ENCODE measurements around the gene CDC73.

The CDC73 gene

DNA sequence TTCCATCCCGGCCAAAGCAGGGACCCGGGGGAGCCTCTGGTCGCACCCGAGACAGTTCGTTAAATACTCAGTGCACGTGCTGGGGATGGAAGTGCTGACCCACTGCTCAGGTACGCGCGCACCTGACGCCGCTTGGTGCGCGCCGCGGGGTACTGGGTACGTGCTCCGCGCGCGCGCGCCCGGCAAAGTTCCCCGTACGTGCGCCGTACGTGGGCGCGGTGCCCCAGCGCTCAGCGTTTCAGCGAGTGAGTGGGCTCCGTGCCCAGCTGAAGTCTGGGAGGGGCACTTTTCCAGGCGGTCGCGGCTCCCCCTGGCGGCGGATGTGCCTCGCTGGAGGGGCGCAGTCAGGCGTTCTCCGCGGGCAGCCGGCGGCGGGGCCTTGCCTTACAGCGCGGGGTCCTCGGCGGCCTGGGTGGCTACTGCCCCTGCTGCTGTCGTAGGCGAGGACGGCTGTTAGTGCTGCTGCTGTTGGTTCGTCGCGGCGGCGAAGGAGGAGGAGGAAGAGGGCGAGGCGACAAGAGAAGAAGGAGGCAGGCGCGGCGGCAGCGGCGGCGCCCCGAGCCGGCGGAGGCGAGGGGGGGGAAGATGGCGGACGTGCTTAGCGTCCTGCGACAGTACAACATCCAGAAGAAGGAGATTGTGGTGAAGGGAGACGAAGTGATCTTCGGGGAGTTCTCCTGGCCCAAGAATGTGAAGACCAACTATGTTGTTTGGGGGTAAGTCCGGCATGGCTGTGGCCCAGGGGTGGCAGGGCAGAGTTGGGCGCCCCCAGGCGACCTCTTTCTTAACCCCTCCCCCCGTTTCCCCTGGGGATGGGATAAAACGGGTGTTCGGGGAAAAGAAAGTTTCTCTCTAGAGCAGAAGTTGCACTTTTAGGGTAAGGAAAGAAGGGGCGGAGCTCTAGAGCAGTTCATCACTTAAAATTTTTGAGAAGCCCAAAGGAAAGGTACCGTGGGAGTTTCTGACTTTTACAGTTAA is at the start of gene CDC73:
Gene CDC73 (plus strand): TSS at position 416 of the 978 bp plus-strand sequence. CDS start 170 bp downstream, at position 586.
- DNase-seq: peak; percentile 97

DNA sequence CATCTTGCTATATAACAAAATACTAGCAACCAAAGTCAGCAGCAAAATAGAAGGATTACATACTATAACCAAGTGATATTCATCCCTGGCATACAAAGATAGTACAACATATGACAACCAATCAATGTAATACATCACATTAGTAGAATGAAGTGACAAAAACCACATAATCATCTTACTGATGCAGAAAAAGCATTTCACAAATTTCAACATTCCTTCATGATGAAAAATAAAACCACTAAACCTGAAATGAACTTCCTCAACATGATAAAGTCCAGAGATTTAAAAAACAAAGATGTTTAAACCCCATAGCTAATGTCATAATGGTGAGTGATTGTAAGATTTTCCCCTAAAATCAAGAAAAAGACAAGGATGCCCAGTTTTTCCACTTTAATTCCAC is 43.8 kb upstream of the CDC73 start:
- no peak for DNase-seq

DNA sequence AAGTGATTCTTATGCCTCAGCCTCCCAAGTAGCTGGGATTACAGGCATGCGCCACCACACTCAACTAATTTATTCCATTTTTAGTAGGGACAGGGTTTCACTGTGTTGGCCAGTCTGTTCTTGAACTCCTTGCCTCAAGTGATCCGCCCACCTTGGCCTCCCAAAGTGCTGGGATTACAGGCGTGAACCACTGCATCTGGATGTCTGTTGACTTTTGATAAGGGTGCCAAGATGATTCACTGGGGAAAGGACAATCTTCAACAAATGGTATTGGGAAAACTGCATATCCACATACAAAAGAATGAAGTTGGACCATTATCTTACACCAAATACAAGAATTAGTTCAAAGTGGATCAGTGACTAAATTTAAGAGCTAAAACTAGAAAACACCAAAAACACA is 42.6 kb upstream of the CDC73 start:
- no peak for DNase-seq

DNA sequence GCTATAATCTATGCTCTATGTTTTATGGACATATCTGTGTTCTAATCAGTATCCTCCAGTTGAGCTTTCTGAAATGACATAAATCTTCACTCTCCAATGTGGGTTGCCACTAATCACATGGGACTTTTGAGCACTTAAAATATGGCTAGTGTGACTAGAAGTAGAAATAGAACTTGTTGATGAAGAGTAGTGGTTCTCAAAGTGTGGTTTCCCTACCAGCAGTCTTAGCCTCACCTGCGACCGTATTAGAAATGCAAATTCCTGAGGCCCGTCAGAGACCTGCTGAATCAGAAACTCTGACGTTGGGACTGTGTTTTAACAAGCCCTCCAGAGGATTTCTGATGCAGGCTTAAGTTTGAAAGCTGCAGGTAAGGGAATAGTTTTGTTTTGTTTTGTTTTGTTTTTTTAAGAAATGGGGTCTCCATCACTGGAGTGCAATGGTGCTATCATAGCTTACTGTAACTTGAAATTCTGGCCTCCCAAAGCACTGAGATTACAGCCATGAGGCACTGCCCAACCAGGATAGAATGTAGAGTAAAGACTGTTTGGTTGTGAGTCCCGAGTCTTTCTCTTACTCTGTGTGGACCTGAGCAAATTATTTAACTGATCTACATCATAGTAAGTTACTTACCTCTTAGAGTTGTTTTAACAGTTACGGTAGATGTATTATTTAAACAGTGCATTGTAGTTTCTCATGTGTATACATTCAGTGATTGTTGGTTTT is 38.3 kb upstream of the CDC73 start:
- DNase-seq: no peak

DNA sequence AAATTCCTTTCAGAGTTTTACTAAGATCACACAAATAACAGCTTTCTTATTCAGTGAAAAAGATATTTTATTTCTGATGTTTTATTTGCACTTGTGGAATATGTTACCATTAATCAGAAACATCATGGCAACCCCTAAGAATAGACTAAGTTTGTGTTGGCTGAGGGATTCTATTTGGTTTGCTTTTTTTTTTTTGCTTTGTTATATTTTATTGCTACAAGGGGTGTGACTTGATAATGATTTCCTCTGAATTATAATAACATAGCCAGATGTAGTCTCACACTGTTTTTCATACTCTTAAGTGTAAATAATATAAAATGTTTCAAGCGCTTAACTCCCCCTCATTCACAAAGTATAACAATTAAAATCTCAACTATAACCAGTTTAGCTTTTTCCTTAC is 36.6 kb upstream of the CDC73 start:
- DNase-seq: no peak

DNA sequence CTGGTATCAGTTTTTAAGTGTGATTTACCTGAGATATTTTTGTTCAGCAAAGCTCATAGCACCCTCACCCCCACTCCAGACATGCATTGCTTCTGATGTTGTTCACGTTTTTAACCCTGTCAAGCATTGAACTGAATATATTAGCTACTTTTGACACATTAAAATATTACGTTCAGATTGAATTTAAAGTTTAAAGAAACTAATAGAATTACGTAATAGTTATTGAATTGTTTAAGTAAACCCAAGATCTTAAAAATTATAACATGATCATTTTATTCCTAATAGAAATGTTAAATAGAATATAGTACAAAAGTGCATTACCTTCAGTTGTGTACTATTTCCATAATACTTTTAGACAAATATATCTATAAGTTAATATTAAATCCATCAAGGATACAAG is 35.5 kb upstream of the CDC73 start:
- no peak for DNase-seq

DNA sequence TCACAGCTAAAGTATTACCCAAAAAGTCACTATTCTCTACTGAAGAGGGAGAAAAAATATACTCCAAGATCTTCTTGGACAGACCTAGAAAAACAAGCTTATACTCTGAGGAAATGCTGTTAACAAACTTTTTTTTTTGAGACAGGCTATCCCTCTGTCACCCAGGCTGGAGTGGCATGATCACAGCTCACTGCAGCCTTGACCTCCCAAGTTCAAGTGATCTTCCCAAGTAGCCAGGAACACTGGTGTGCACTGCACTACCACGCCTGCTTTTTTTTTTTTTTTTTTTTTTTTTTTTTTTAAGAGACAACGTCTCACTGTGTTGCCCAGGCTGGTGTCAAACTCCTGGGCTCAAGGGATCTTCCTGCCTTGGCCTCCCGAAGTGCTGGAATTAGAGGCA is 33.9 kb upstream of the CDC73 start:
- DNase-seq: no peak

DNA sequence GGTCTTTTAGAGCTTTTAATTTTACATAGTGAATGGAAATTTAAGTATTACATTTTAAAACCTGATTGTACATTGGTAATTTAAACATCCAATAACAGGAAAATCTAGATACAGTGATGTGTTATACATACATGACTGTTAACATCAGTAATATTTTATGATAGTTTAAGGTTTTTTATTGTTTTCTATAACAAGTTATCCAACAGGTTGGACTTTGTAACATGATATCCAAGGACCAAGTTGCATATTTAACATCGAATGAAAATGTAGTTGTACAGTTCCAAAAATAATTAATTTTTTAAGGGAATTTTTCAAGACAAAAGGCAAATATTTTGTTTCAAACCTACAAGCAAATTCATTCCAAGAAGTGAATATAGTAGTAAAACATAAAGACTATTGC is 31.0 kb upstream of the CDC73 start:
- no peak for DNase-seq

DNA sequence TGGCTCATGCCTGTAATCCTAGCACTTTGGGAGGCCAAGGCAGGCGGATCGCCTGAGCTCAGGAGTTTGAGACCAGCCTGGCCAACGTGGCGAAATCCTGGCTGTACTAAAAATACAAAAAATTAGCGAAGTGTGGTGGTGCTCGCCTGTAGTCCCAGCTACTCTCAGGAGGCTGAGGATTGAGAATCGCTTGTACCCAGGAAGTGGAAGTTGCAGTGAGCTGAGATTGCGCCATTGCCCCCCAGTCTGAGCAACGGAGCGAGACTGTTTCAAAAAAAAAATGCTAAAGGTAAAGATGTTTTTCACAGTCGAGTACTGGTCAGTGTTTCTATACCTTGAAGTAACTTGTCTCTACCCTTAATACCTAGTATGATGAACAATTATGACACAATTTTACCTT is 27.7 kb upstream of the CDC73 start:
- no peak for DNase-seq

DNA sequence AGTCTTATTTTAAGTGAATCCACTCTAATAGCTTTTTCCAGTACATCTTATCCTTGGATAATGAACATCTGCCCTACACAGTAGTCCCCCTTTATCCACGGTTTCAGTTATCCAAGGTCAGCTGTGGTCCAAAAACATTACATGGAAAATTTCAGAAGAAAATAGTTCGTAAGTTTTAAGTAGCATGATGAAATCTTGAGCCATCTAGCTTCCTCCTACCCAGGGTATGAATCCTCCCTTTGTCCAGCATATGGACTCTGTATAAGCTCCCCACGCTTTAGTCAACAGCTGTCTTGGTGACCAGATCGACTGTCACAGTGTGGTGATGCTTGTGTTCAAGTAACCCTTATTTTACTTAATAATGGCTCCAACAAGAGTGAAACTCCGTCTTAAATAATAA is 19.2 kb upstream of the CDC73 start:
- DNase-seq: no peak

DNA sequence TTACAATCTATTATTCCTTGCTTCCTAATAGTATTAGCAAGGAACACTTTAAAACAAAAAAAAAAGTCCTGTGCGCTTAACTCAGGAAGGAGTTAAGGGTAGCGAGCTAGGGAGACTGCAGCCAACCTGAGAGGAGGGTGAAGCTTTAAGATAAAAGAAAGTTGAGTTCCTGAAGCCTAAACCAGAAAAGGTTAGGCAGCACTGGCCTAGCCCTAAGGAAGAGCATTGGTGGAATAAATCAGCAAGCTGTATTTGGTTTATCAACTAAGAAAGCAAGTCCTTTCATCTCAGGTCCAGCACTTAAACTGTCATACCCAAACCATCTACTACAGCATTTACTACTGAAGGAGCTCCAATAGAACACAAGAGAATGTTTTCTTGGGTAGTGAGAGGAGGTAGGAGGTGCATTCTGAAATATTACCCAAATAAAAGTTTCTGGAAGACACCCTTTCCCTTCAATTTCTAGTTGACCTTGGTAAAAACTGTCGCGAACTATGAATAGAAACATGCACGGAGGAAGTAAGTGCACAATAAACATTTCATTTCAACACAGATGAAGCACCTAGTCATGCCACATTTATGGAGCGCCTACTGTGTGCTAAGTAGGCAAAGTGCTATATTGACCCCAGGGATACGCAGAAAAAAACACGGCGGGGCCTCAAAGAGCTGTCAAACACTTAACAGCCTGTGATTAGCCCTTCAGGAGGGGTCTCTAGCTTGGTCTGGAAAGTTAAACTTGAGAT is 17.9 kb upstream of the CDC73 start:
- no peak for DNase-seq

DNA sequence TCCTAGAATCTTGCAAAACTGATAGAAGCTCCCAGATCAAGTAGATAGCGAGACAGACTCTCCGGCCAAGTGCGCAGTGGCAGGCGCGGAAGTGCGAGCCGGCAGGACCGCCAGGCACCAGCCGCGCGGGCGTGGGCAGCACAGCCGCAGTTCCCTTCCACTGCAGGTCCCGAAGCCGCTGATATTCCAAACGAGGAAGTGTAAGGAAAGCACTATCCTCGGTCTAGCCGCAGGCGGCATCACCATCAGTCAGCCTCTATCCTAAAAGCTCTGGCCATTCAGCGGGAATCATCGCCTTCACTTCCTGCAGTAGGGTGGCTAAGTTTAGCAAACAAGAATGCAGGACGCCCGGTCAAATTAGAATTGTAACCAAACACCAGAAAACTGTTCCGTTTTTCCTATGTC is 17.3 kb upstream of the CDC73 start:
- peak; percentile 49 for DNase-seq

DNA sequence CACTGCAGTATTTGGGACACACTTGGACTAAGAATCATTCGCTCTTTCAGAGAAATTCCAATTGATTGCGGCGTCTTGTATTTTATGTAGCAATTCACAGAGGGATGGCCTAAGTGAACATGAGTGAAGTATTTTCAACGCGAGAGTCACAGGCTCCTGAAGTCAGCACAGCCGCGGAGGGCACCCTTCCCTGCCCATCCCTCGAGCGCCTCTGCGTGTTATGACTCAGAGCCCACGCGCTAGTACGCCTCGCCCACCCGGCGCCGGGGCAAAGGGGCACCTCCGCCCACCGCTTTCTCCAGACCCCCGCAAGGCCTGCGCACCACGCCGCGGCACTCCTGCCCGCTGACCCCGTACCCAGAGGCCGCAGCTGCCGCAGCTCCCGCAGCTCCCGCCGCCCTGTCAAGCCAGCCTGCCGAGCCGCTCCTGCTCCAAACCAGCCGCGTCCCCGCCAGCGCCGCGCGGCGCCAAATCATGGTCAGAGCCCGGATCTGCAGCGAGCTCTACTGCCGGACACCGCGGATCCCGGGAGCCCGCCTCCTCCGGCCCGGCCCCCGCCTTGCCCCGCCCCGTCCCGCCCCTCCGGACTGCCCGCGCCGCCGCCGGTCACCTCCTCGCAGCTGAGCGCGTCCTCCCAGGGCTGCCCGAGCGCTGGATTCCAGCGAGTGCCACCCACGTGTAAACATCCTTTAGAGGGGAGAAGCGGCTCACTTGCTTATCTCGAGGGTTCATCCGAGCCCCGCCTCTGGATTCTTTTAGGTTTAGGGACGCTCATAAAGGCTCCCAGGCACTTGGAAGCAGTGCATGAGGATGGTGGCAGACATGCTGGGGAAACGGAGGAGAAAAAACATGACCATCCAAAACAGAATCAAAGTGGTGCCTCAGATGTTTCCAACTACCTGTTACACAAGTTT is 16.7 kb upstream of the CDC73 start, which contains the start of gene GLRX2:
Gene GLRX2 (minus strand): TSS at position 508 of the 914 bp plus-strand sequence. CDS start 32 bp downstream, at position 476.
- peak; percentile 77 for DNase-seq

DNA sequence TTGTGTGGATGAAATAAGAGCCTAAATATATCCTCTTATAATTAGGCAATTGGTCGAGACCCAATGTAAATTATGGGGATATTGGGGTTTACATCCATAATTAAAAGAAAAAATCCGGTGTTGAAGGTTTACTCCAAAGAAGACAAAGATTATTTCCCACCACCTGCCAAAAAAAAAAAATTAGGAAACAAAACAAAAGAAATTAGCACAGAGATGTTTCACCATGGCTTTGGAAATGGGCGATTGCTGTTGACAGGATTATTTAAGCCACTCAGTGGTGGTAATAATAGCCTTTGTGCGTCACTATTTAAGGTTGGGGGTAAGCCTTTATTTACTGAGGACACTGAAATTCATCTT is 16.0 kb upstream of the CDC73 start:
- no peak for DNase-seq

DNA sequence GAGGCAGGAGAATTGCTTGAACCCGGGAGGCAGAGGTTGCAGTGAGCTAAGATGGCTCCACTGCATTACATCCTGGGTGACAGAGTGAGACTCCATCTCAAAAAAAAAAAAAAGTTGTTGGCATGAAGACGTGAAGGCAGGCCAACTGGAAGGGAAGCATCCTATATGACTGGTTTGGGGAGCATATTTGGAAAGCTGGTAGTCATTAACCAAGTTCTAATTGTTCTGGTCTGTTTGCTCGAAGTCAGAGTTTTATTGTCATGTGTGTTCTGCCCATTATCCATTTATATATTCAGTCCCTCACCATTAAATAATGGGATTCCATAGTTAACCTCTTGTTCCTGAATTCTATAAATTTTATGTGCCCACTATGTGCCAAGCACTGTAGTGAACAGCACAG is 13.4 kb upstream of the CDC73 start:
- DNase-seq: no peak

DNA sequence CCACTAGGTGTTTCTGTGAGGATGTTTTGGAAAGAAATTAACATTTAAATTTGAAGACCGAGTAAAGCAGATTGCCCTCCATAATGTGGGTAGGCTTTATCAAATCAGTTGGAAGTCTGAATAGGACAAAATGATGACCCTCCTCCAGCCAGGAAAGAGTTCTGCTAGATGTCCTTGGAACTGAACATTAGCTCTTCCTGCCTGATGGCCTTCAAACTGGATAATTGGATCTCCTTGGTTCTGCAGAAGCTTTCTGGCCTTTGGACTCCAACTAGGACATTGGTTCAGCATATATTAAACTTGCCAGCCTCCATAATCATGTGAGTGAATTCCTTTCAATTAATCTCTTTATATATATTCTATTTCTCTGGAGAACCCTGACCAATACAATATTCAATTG is 12.2 kb upstream of the CDC73 start:
- DNase-seq: no peak

DNA sequence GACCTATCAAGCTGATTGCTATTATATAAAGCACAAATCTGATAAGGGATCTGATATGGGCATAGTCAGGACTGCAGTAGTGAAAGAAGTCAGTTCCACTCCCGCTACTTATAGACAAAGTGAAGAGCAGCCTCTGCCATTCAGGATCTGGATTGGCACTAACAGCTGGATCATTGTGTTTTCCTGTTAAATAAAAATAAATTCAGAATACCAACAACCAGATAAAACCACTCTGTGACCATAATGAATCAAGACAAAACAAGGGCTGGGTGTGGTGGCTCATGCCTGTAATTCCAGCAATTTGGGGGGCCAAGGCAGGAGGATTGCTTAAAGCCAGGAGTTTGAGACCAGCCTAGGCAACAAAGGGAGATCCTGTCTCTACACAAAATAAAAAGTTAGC is 11.6 kb upstream of the CDC73 start:
- no peak for DNase-seq

DNA sequence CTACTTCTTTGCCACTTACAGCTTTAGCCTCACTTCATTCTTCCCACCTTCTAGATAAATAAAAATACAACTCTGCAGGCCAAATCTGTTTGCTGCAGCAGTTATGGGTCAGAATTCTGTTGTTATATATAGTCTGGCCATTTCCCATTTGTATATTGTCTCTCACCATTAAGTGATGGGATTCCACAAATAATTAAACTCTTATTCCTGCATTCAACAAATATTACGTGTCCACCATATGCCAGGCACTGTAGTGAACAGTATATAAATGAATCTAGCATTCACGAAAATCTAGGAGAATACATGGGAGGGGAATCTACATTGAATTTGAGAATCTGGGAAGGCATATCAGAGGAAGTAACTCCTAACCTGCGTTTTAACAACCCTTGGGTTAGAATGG is 11.0 kb upstream of the CDC73 start:
- no peak for DNase-seq

DNA sequence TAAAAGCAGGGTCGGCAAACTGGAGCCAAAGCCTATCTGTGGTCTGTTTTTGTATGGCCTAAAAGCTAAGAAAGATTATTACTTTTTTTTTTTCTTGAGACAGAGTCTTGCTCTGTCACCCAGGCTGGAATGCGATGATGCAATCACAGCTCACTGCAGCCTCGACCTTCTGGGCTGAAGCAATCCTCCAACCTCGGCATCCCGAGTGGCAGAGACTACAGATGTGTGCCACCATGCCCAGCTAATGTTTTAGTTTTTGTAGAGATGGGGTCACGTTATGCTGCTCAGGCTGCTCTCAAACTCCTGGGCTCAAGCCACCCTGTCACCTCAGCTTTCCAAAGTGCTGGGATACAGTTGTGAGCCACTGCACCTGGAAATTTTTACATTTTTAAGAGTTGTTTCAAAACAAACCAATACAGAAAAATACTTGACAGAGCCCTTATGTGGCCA is 10.2 kb upstream of the CDC73 start:
- DNase-seq: no peak

DNA sequence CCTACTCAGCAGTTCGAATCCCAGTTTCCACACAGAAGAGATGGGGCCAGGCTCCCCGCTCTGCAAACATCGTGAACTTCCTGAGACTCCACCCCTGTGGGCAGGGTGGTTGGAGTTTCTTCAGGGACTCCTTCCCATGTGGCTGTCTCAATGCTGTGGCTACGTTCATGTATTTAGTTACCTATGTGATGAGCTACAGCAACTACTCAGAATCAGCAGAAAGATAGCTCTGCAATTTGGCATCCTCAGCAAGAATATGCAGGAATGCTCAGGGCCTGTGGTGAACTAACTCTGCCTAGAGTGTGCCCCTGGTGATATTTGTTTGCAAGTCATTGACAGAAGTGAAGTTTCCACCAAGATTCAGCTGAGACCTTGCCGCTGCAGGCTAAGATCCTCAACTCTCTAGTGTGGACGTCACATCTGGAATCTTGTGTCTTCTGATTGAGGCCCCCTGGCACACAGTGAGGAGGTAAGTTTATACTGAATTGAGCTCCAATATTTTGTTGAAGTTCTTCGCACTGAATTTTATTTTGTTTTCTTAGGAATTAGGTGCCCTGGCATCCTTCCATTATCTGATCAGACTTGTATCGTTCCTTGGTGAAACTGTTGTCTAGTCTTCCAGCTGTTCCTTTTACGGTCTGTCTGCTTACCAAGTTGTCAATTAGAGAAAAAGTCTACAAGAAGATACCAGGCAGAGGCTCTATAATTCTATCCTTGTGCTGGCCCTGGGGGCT is 8.4 kb upstream of the CDC73 start:
- DNase-seq: no peak

DNA sequence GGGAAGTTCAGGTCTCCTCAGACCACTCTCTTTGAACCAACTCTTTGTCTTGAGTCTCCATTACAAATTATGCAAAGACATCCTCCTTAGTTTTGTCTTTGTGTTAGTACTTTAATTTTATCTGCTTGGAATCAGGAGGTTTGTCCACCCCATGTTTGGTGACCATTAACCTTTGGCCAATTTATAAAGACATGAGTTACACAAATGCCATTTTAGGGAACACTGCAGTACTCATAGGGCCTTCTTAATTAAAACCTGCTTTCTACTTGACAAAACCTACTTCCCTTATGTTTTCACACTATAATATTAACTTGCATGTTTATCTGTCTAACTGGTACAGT is 7.9 kb upstream of the CDC73 start:
- DNase-seq: no peak
